HG02870 (cell line): ENCODE results near the gene TMEM184A.

Experiments used
- ATAC-seq: cut with Tn5 transposase; IDR thresholded peaks from one replicate; pipeline ENCODE4 v1.9.1; 2021; ENCODE audit warnings: mild to moderate bottlenecking, moderate library complexity; ENCODE audit not compliant: unreplicated experiment

Gene TMEM184A

DNA sequence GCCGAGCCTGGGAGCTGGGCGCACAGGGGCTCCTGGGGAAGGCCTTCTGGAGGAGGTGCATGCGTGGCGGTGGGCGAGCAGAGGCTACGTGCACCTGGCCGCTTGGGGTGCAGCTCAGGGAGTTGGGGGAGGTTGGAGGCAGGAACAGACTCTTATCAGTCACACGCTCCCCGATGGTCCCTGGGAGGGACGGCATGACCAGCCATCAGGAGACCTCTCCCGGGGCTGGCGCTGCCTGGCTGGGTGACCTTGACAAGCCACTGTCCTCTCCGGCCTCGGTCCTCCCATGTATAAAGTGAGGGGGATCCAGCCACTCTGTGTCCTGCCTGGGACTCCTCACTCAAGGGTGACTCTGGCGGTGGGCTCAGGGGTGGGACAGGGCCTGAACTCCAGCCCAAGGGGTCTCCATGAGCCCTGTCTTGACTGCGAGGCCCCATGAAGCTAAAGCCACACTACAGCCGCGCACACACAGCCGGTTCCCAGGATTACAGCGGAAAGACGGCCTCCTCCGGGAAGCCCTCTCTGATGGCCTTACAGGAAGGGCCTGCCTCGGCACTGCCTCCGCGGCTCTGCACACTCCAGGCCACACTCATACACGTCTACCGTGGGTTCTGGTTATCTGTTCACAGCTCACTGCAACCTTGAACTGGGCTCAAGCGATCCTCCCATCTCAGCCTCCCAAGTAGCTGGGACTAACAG is 2.3 kb downstream of the TMEM184A start:
- no peak for ATAC-seq

DNA sequence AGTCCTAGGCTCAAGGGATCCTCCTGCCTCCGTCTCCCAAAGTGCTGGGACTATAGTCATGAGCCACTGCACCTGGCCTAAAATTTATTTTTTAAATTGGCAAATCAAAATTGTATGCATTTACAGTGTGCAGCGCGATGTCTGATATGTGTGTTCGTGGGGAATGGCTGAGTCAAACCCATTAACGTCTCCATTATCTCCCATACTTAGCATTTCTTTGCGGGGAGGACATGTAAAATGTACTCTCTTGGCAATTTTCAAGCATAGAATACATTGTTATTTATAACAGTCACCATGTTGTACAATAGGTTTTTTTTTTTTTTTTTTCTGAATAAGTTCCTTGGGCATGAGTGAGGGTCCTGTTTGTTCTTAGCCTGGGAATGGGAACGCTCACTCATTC is 3.8 kb downstream of the TMEM184A start:
- no peak for ATAC-seq

DNA sequence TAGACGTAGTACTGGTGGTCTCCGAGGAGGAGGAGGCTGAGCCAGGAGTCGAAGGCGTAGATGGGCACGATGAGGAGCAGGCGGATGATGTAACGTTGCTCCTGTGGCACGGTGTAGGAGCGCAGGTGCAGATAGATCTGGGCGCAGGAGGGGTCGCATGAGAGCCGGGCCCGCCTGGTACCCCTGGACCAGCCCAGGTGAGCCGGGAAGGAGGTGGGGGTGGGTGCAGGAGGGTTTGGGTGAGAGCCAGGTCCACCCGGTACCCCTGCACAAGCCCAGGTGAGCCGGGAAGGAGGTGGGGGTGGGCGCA is 5.2 kb downstream of the TMEM184A start:
- no peak for ATAC-seq

DNA sequence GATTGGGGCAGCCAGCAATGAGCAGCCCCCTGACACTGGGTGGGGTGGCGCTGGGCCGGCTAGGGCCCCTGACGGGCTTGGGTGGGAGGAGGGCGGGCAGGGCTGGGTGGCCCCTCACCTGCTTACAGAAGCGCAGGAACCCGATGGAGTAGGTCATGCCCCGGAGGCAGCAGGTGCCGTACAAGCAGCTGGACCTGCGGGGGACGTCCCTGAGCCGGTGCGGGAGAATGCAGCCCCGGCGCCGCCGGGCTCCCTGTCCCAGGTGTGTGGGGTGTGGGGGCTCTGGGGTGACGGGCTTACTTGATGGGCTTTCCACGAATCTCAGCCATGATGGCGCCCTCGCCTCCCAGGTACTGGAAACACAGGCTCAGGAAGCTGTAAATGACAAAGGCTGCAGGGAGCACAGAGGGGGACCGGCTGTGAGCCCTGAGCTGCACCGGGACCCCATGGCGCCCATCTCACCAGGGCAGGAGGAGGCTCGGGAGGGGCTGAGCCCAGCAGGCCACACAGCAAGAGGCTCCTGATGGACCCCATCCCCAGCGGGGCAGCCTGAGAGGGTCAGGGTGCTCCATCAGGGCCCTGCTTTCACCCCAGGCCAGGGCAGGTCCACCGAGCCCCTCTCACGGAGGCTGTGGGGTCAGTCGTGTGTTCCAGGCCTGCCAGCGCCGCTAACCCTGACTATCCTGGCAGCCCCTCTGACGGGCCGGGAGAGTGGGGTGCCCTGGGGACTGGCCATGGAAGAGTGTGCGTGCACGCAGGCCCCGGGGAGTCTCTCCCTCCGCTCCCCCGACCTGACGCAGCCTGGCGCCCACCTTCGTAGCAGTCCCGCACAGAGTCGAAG is 5.8 kb downstream of the TMEM184A start:
- no peak for ATAC-seq

DNA sequence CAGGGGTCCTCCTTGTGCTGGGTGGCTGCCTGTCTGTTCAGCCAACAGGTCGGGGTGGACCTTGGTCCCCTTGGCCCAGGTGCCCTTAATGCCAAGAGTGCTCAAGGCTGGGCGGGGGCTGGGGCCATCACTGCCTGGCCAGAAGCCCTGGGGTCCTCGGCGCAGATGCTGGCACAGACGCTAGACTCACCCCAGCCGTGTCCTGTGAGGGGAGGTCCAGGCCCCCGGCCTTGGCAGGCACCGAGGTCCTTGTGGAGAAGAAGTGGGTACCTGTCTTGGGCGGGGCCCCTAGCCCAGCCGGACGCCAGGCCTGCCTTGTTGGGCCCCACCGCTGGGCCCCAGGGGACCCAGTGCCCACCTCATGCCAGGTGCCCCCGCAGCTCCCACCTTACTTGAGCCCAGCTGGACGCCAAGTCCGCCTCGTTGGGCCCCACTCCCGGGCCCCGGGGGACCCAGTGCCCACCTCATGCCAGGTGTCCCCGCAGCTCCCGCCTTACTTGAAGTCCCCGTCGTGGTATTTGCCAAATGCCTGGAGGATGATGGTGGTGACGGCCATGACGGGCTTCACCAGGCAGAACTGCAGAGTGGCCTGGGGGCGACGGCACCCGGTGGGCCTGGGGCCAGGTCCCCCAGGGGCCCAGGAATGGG is 6.5 kb downstream of the TMEM184A start:
- no peak for ATAC-seq

DNA sequence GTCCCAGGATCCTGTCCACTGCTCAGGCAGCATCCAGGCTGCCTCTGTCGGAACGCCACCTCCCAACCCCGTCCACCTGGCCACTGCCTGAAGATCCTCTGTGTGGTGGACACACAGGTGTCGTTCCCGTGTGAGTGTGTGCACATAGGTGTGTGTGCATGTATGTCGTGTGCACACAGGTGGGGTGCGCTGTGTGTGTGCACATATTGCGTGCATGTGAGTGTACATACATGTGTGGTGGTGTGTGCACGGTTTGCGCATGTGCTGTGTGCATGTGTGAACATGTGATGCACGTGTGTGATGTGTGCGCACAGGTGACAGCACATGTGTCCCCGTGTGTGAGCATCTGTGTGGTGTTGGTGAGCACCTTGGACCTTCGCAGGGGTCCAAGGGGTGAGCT is 7.1 kb downstream of the TMEM184A start:
- no peak for ATAC-seq

DNA sequence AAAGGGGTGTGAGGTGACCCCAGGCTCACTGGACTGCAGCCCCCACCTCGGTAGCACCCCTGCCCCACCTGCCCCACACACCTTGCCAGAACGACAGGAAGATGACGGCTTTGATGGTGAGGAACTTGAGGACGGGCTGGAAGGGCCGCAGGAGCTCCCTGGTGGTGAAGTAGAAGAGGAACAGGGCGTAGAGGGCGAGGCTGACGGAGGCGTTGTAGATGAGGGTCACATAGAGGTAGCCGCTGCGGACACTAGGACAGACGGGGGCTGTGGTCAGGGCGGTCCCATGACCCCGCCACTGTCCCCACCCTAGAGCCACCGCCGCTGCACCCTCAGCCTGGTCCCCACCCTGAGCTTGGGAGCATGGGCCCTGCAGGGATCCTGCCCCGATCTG is 7.6 kb downstream of the TMEM184A start:
- no peak for ATAC-seq

DNA sequence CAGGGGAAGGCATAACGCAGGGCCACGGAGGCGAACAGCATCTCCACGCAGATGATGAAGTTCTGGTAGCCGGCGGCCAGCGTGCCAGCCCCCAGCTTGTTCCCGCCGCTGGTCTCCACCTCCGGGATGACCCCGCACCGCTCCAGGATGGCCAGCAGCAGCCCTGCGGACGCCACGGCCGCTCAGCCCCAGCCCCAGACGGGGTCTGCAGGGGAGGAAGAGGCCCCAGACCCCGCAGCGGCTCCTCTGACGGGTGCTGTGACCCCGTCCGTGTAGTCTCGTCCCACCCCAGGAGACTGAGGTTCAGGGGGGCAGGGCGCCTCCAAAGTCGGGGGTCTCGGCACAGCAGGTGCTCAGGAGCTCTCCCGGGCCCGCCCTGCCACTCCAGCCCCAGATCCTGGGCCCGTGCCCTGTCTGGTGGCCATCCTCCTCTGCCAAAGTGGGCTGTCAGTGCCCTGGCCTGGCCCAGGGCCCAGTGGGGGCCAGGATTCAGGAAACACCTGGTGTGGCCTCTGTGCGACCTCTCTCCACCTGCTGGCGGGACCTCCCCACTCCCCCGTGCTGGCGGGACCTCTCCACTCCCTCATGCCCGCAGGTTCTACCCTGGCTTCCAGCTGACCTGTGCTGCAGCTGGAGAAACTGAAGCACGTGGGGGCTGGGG is 8.1 kb downstream of the TMEM184A start:
- no peak for ATAC-seq

DNA sequence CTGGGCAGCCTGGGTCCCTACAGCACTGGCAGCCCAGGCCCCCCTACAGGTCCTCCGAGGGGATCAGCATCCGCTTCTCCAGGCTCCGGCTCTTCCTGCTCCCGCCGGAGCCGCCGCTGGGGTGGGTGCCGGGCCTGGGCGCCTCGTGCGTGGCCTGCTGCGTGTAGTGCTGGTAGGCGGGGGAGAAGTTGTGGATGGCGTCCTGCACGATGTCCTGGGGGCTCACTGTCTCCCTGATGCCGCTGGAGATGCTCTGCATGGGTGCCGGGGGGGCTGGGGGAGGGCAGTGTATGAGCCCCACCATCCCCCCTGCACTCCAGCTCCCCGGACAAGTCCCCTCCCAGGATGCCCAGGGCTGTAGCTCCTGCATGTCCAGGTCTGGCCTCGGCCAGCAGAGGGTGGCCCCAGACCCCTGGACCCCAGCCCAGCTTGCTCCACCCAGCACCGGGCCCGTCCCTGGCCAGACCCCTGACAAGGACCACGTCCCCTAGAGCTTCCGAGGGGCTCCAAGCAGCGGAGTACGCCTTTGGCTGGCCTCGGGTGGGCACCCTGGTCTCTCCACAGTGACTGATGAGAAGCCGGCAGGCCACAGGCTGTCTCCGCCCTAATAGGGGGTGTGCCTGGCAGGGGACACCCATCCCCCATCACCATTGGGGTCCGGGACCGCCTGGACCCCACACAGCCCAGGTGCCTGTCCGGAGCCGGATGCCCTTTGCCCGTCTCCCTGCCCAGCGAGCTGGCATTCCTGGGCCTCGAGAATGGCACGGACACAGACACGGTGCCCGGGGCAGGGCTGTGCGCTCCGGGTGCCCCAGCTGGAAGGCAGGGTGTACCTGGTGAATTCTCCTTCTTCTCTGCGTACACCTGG is 8.9 kb downstream of the TMEM184A start:
- no peak for ATAC-seq

DNA sequence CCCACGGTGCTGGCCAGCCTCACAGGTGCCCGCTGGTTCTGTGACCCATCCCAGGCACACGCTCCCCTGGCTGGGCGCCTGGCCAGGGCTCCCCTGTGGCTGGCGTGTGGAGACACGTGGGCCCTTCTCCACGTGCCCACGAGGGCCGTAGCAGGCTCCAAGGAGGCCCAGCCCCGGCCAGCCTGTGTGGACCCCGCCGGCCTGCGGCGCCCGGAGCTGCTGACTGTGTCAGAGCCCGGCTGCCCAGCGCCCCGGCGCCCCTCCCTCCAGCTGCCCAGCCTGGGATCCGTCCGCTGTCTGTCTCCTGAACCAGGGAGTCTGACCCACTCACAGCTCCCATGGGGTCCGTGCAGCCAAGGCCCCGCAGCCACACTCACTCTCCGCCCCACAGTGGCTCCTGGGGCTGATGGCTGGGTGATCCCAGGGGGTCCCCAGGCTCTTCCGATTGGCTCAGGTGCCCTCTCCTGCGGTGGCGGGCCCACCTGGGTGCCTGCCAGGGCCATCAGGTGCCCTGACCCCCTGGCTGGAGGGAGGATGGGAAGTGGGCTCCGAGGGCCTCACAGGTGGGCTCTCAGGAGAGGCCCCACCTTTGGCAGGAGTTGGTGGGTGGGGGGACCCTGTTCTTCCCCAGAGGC is 9.6 kb downstream of the TMEM184A start:
- no peak for ATAC-seq

DNA sequence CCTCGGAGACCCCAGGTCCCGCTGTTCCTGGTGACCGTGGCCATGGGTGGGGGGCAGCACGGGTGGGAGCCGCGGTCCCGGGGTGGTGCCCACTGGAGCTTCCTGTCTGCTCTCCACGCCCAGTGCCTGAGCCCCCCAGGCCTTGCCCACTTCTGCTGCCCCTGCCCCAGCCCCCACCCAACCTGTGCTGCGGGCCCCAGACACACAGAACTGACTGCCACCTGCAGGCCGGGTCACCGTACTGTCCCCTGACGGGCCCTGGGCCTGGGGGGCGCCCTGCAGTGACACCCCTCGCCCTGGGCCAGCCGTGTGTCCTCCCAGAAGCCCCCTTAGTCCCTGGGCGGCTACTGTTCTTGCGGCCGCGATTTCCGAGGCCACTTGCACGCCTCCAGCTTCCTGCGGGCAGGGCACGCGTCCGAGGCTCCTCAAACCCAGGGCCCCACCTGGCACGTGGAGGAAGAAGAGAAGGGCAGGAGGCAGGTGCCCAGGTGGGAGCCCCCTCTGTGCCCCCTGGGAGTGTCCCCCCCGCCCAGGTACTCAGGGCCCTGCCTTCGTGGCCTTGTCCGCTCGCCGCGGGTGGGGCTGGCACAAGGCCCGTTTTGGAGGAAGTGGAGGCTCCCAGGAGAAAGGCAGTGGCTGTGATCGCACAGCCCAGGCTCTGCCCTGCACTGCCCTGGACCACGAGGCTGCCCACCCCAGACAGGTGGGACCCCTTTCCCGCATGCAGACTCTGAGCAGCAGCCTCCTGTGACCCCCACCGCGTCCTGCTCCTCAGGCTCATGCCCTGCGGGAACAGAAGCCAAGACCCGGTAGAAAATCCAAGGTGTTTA is 10.4 kb downstream of the TMEM184A start:
- no peak for ATAC-seq

DNA sequence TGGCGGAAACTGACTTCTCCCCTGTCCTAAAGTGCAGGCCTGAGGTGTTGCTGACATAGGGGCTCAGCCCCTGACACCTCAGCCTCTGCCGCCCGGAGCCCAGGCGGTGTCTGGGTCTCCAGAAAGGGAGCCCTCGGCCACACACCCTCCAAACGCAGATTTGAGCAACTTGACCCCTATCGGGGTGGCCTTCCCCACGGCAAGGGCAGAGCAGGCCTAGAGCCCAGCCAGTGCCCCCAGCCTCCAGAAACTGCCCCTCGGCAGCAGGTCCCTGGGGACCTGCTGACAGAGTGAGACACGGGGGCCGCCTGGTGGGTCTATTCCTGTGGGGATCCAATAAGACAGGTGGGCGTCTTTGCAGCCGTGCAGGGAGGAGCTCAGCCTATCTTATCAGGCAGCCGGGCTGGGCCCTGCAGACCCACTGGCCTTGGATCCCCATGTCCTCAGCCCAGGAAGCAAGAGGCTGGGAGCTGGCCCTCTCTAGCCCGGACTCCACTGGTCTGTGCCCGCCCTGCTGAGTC is 11.0 kb downstream of the TMEM184A start:
- no peak for ATAC-seq

DNA sequence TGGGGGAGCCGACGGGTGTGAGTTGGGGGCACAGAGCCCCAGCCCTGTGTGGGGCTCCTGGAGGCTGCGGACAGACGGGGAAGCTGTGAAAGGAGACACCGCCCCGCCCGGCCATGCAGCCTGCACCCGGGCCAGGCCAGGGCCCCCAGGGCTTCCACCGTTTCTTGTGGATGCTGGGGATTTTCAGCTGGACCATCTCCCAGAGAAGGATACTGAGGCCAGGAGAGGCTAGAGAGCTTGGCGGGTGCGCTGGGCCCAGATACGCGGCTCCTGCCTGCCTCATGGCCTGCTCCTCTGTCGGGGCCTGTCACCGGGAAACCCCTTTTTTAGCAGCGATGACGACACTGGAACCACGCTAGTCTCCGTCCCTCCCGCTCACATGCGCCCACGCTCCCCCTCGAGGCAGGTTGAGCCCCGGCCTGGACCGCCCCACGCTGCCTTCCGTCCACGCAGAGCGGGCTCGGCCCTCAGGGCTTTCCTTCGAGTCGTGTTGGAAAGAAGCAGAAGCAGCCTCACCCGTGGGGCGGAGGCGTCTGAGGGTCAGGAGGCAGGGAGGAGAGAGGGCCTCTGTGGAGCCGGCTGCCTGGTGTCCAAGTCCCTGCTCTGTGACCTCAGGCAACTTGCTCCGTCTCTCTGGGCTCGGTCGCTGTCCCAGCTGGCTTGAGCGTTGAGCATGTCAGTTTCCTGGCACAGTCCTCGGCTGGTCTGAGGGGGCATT is 11.7 kb downstream of the TMEM184A start:
- no peak for ATAC-seq

DNA sequence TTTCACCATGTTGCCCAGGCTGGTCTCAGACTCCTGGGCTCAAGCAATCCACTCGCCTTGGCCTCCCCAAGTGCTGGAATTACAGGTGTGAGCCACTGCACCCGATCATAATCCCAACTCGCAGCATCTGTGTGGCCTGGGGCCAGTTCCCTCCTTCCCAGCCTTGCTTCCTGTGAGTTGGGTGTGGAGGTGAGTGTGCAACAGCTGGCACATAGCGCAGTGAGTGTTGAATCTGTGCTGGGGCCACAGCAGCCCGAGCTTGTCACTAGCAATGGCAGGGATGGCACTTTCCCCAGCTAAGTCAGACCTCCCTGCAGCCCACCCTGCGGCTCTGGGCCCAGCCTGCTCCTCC is 12.2 kb downstream of the TMEM184A start:
- no peak for ATAC-seq

DNA sequence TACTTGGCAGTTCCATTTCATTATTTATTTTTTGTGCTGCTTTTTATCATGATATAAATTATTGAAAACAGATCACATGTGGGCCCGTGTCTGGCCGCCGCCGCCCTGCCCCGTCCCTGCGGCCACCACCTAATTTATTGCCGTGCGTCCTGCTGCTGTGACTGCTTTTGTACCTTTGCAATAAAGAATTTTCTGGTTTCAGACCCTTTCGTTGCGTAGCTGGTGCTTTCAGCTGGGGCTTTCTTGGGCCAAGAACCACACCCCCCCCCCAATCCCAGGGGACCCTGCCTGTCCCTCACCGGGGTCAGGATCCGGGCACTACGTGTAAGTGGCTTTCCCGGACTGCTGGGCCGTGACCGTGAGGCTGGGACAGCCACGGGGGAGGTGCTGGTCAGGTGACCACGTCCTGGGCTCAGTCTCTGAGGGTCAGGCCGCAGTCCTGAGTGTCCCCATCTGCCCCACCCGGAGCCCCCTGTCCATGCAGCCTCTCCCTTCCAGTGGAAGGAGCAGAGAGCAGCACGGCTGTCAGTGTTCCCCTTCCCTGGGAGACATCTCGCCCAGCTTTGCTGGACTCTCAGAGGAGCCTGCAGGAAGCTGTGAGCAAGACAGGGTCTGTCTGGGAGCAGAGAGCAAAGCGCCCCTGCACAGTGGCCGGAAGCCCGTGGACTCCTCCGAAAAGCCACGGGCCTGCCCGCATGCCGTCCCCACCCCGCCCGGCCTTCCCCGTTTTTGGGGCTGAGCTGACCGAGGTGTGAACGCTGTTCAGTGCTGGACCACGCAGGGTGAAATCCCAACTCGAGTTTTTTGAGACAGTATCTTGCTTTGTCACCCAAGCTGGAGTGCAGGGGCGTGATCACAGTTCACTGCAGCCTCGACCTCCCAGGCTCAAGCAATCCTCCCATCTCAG is 12.9 kb downstream of the TMEM184A start:
- ATAC-seq, result no peak

DNA sequence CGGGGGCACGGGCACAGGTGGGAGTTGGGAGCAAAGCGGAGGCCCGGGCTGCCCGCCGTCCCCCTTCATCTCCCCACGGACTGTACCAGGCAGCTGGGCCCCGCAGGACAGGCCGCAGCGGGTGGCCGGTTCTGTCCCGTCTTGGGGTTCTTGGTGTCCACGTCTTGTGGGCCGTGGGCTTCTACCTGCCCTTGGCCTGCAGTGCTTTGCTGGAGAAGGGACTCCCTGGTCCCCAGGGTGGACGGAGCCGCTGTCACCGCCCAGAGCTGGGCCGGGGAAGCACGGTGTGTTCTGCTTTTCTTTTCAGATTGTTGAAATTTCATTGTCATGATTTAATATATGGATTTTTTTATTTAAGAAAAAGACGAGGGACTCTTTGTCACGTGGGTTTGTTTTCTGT is 13.7 kb downstream of the TMEM184A start:
- ATAC-seq, result no peak

DNA sequence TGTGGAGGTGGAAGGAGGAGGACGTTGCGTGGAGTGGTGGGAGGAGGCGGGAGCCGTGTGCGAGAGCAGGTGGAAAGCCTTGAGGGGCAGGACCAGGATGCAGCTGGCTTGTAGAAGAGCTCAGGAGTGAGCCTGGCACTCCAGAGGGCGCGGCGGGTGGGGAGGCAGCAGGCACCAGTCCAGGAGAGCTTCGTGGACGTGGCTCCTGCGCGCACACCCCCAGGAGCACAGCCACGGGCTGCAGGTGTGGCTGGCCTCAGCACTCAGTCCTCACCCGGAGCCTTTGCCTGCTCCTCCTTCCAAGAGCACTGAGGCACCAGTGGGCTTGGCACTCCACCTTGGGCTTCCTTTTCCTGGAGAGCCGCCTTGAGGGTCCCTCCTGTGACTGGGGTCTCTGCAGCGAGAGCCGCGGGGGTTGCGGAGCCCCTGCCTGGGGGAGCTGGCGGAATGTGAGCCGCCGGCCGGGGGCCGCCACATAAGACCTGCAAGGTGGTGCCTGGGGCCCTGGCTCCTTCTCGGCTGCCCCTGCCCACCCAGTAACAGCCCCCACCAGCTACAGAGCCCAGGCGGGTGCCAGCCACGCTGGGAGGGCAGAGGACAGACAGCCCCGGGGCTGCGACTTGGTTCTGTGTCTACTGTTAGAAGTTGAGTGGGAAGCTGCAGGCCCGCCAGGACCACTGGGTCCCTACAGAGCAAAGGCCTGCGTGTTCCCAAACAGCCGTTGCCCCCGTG is 14.4 kb downstream of the TMEM184A start:
- no peak for ATAC-seq
